ENCODE data around the gene MLLT11.

Gene MLLT11

DNA sequence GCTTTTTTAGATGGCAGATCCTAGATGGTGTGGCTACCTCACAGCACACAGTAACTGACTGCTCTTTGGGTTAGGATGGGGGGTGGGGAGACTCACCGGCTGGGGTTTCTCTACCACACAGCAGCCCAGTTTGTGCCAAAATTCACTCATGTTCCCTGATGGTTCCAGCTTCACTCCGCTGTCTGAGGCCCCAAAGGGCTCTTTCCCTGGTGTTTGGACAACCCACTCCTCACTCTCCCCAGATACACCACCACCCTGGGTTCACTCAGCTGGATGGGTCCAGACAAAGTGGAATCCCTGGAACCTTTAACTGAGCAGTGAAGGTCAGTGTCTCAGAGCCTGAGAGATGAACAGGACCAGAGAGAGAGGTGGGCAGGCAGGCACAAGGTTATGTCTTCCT is 4.6 kb upstream of the MLLT11 start:
- no peak for DNase-seq (ENCODE audit: low read depth)
- TF ChIP-seq, protein P1, sequence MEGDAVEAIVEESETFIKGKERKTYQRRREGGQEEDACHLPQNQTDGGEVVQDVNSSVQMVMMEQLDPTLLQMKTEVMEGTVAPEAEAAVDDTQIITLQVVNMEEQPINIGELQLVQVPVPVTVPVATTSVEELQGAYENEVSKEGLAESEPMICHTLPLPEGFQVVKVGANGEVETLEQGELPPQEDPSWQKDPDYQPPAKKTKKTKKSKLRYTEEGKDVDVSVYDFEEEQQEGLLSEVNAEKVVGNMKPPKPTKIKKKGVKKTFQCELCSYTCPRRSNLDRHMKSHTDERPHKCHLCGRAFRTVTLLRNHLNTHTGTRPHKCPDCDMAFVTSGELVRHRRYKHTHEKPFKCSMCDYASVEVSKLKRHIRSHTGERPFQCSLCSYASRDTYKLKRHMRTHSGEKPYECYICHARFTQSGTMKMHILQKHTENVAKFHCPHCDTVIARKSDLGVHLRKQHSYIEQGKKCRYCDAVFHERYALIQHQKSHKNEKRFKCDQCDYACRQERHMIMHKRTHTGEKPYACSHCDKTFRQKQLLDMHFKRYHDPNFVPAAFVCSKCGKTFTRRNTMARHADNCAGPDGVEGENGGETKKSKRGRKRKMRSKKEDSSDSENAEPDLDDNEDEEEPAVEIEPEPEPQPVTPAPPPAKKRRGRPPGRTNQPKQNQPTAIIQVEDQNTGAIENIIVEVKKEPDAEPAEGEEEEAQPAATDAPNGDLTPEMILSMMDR (IDR thresholded peaks at IDR 0.05; ENCODE audit: control insufficient read depth, extremely low read depth, insufficient read depth) = no peak
- H3K4me3 ChIP-seq (ENCODE audit: low read depth, low read length) = no peak overlapping the region

DNA sequence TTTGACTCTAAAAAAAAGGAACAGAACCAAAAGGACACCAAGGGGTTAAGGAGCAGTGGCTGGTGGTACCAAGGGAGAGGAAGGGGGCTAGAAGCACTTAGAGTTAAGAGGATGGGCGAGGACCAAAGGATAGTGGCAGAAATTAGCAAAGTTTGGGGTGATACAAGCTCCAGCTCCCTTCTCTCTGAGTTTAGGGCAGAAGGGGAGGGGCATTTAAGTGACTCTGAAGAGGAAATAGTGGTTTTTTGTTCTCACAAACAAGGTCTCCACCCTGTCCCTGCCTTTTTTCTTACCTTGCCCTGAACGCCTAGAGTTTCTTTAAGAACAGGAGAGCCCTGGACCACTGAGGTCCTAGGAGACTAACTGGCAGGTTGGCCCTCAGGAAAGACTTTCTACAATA is 4.0 kb upstream of the MLLT11 start:
- no peak for DNase-seq (ENCODE audit: low read depth)
- TF ChIP-seq, protein P1 (IDR thresholded peaks at IDR 0.05; ENCODE audit: control insufficient read depth, extremely low read depth, insufficient read depth) = no peak

DNA sequence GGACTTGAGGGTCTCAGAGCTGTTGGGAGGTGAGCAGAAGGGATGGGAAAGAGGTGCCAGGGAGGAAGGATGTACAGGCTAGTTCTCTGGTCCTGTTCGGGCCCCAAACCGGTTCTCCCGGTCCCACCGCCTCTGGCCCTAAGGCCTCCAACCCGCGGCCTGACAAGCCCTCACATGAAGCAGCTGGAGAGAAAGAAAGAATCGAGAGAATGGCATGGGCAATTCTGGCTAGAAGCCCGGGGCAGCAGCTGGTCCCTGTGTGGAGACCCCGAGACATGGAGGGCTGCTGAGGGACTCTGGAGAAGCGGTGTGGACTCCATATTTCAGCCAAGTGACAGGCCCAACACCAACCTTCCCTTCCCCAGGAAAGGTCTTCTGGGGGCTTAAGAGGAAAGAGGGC is 1.5 kb upstream of the MLLT11 start:
- TF ChIP-seq, protein P1 (IDR thresholded peaks at IDR 0.05; ENCODE audit: control insufficient read depth, extremely low read depth, insufficient read depth) = no peak
- DNase-seq (ENCODE audit: low read depth) = peak; percentile 79
- peak overlapping the region; percentile 75 for H3K4me3 ChIP-seq (ENCODE audit: low read depth, low read length)

More for the DNA sequence above, 4.0 kb upstream of the MLLT11 start:
- H3K4me3 ChIP-seq (ENCODE audit: low read depth, low read length) = peak overlapping the region; percentile 40

DNA sequence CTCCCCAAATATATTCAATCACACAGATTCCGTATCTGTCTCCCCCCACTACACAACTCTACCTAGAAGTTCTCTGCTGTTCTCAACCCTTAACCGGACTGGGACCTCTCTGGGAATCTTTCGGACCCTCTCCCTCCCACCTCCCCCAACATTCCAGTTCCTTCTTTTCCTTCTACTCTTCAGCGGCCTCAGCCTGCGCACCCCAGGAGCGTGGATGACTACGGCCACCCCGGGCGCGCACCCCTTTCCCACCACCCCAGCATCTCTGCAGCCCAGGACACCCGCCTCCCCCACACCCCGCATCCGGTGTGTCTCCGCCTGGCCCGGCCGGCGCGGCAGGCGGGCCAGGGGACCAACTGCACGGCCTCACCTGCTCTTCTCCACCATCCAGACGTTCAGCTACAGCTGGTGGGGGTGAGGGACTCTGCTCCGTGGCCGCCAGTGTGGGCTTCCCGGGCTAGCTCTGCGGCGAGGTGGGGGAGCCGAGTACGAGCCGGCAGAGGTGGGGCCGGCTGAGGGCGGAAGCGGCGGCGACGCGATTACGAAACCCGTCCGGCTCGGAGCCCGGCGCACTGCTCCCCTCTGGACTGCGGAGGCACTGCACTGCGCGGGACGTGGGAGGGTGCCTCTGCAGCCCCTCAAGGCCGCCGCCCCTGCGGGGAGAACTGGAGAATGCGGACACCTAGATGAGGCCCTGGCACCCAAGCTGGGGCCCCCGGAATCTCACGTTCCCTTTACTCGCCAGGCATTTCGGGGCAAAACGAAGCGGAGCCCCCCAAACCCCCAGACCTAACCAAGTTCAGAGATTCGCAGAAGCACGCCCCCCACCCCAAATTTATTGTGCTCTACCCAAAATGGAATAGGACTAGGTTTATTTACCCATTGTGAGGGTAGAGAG is 839 bp upstream of the MLLT11 start, which contains the start of gene CDC42SE1:
Gene CDC42SE1, minus strand, starts transcription at position 514 of the 898 bp plus-strand sequence. CDS start 3,892 bp downstream, outside the sequence.
- TF ChIP-seq, protein P1 (IDR thresholded peaks at IDR 0.05; ENCODE audit: control insufficient read depth, extremely low read depth, insufficient read depth) = peak; percentile 82
- no peak for DNase-seq (ENCODE audit: low read depth)
- peak within 1 kb of the TSS; percentile 75 for H3K4me3 ChIP-seq (ENCODE audit: low read depth, low read length)

DNA sequence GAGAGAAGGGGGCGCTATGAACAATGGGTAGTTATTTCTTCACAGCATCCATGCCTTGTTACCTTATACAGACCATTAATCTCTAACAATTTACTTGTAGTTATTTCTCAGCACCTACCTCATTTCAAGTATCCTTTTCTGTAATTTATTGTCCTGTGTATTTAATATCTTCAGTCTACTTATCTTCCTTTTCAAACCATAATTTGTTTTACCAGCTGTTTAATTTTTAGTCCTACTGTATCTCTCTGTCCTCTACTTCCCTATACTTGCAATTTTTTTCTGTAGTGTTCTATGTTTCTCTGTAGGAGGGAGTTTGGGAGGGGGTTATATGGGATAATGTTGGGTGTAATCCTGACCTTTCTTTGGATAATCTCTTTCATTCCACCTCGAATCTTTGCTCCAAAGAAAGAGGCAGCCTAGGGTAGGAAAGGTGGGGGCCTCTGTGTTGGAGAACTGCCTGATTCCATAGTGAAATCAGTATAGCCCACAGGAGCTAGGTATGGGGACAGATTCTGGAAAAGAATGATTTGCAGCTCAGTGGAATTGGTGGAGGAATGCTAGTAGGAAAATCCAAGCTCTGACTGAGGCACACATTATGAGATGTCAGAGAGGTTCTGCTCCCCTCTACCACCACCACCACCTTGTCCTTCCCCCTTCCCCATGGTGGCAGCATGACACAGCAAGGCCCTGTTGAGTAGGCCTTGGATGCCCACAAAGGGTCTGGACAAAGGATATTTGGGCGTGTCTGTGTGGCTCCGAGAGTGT is 642 bp downstream of the MLLT11 start:
- no peak for DNase-seq (ENCODE audit: low read depth)
- H3K4me3 ChIP-seq (ENCODE audit: low read depth, low read length) = no peak overlapping the region
- TF ChIP-seq, protein P1 (IDR thresholded peaks at IDR 0.05; ENCODE audit: control insufficient read depth, extremely low read depth, insufficient read depth) = no peak

DNA sequence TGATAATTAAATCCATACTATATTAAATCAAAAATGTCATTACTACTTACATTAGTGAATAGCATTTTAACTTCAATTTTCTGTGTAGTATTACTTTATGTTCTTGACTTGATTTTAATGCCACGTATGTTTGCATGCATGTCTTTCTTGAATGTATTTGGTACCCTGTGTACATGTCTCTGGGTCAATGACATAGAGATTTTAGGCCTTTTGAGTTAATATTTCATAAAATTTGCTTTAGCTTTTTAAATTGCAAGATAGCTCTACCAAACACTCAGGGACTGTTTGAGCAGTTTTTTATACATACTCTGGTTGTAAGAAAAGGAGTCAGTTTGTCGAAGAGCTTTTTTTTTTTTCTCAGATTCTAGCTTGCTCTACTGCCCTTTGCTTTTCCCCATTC is 1.5 kb downstream of the MLLT11 start:
- no peak overlapping the region for H3K4me3 ChIP-seq (ENCODE audit: low read depth, low read length)
- TF ChIP-seq, protein P1 (IDR thresholded peaks at IDR 0.05; ENCODE audit: control insufficient read depth, extremely low read depth, insufficient read depth) = no peak
- no peak for DNase-seq (ENCODE audit: low read depth)

Measured in LNCaP clone FGC (cell line).